HG03025 (cell line): ENCODE results near the gene DNASE1L2.
A peak's percentile ranks its signal among the peaks of the same experiment; 100 is the strongest.

Experiments
- ATAC-seq: cut with Tn5 transposase; IDR thresholded peaks from one replicate; pipeline ENCODE4 v1.9.1; 2021; ENCODE audit warnings: mild to moderate bottlenecking, moderate library complexity; ENCODE audit not compliant: unreplicated experiment, low FRiP score

Gene DNASE1L2

GRCh38 chr16:2223221-2223941 lies 12.9 kb upstream of the DNASE1L2 start, which contains the start of gene E4F1:
TSS of gene E4F1 (plus strand) at chr16:2223591. CDS start at chr16:2223614, 23 bp downstream.
- ATAC-seq: peak; percentile 87

DNA sequence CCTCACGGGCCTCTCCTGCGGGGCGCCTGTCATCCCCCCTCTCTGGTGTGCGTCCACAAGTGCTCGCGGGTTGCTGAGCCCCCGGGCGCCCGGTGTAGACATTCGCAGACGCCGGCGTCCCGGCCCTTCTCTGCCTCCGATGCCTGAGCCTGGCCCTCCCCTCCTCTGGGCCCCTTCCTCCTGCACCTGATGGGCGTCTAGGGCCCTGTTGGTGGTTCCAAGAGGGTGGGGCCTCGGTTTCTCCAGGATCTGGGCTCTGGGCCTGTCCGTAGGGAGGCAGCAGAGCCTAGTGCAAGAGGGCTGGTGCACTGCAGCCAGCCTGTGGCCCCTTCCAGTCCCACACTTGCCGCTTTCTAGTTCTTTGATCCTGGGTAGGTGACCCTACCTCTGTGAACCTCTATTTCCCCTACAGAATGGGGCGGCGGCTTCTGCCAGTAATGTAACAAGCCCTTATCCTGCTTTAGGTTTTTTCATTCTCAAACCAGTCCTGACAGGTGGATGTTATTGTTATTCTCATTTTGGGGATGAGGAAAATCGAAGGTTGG lies 12.2 kb upstream of the DNASE1L2 start:
- peak; percentile 9 for ATAC-seq

DNA sequence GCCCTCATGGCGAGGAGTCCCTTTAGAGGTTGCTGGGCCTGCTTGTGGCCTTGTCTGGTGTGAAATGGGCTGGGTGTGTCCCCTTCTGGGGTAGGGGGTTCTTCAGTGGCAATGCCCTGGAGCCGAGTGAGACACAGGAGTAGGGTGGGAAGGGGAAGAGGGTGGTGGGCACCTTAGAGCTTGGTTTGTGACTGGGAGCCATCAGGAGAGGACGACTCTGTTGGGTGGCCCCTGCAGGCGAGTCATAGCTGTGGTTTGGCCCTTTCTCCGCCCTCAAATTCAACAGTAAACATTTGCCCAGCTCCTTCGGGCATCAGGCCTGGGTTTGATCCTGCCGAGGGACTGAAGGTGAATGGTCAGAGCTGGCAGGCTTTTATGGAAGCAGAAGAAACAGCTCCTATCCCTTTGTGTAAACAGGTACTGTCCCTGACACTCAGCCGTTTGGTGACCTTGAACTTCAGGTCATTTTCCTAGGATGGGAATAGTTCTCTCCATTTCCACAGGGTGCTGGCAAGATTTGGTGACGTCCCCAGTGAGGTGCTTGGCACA lies 9.9 kb upstream of the DNASE1L2 start:
- ATAC-seq: no peak

DNA sequence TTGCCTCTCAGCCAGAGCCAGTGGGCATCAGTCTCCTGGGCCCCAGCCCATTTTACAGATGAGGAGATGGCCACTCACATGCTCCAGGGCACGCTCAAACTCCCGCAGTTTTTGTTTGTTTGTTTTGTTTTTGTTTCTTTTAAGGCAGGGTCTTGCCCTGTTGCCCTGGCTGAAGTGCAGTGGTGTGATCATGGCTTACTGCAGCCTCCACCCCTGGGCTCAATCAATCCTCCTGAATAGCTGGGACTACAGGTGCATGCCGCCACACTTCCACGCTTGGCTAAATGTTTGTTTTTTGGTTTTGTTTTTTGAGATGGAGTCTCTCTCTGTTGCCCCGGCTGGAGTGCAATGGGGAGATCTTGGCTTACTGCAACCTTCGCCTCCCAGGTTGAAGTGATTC lies 9.3 kb upstream of the DNASE1L2 start:
- no peak for ATAC-seq

- no peak for ATAC-seq
Observed at GRCh38 chr16:2228161-2228824, 8.0 kb upstream of the DNASE1L2 start.

DNA sequence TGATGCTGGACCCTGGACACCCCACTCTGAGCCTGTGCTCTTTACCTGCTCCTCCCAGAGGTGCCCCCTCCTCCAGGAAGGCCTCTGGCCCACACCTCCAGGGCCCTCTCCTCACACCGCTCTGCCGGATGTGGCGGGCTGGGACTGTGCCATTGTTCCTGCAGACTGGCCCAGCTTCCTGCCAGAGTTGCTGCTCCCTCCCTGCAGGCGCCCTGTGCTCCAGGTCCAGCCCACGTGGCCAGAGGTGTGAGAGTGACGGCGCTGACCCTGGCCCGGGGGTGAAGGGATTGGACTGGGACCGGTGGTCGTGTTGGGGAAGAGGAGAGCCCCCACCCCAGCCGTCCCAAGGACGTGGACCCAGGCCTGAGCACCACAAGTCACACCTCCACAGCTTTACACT lies 7.2 kb upstream of the DNASE1L2 start:
- no peak for ATAC-seq

GRCh38 chr16:2229632-2230250 lies 6.5 kb upstream of the DNASE1L2 start:
- ATAC-seq: no peak

GRCh38 chr16:2230376-2230775 lies 5.9 kb upstream of the DNASE1L2 start:
- ATAC-seq: no peak

- ATAC-seq: no peak
Observed at GRCh38 chr16:2231016-2231931, 5.0 kb upstream of the DNASE1L2 start.

GRCh38 chr16:2232094-2232990 lies 3.9 kb upstream of the DNASE1L2 start:
- ATAC-seq: no peak

DNA sequence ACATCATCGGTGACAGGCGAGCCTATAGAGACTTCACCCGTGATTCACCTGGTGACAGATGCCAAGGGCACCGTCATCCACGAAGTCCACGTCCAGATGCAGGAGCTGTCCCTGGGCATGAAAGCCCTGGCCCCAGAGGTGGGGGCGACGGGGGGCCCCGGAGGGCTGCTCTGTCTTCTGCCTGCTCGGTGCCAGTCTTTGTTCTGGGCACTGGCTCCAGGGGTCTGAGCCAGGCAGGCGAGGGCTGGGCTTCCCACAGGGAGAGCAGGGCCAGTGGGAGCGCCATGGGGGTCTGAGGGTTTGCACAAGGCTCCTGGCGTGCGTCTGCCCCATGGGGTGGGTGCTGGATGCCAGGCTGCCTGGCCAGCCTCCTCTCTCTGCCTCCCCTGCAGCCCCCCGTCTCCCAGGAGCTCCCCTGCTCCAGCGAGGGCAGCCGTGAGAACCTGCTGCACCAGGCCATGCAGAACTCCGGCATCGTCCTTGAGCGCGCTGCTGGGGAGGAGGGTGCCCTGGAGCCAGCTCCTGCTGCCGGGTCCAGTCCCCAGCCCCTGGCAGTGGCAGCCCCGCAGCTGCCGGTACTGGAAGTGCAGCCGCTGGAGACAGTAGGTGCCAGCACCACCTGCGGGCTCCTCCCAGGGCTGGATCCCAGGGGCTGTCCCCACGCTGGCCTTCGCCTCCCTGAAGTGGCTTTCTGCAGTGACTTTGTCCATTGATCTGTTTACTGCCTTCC lies 3.0 kb upstream of the DNASE1L2 start:
- ATAC-seq: no peak

DNA sequence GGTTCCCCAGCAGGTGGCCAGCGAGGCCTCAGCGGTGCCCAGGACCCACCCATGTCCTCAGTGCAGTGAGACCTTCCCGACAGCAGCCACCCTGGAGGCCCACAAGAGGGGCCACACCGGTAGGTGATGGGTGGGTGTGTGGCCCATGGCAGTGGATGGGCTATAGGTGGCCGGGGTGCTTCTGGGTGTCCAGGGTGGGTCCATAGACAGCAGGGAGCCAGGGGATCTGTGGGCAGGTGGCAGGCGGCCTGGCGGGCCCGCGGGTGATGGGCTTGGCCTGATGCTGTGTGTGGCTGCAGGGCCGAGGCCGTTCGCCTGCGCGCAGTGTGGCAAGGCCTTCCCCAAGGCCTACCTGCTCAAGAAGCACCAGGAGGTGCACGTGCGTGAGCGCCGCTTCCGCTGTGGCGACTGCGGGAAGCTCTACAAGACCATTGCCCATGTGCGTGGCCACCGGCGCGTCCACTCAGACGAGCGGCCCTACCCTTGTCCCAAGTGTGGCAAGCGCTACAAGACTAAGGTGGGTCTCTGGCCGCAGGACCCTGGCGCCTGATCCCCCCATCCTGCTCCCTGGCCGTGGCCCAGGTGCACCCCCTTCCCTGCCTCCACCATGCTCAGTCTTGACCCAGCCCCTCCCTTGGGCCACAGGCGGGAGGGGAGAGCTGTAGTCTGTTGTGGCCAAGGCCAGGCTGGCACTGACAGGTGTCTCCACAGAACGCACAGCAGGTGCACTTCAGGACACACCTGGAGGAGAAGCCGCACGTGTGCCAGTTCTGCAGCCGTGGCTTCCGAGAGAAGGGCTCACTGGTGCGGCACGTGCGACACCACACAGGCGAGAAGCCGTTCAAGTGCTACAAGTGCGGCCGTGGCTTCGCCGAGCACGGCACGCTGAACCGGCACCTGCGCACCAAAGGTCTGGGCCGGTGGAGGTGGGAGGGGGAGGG lies 2.1 kb upstream of the DNASE1L2 start:
- no peak for ATAC-seq

GRCh38 chr16:2234813-2235170 lies 1.5 kb upstream of the DNASE1L2 start:
- ATAC-seq: no peak

DNA sequence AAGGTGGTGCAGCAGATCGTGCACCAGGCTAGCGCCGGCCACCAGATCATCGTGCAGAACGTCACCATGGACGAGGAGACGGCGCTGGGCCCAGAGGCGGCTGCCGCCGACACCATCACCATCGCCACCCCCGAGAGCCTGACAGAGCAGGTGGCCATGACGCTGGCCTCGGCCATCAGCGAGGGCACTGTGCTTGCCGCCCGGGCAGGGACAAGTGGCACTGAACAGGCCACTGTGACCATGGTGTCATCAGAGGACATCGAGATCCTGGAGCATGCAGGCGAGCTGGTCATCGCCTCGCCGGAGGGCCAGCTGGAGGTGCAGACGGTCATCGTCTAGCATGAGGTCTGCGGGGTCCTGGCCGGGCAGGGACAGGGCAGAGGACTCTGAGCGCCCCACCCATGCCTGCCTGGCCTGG lies 1.0 kb upstream of the DNASE1L2 start:
- no peak for ATAC-seq

GRCh38 chr16:2235695-2236336 lies 428 bp upstream of the DNASE1L2 start:
- no peak for ATAC-seq

DNA sequence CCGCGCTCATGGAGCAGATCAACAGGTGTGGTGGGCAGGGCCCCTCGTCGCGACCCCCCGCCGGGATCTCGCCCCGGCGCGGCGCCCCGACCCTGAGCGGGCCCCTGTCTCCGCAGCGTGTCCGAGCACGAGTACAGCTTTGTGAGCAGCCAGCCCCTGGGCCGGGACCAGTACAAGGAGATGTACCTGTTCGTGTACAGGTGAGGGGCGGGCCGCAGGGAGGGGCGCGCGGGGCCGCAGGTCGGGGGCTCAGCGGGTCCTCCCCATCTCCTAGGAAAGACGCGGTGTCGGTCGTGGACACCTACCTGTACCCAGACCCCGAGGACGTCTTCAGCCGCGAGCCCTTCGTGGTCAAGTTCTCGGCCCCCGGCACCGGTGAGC lies 848 bp downstream of the DNASE1L2 start:
- no peak for ATAC-seq
